GM10248 (cell line): ENCODE data around the gene FAM111A.
"Not testable (repeated sequence)": the region's sequence is repeated elsewhere in the genome, so short reads cannot be mapped to it uniquely, and the experiment has no call there.

ENCODE experiments used
- CTCF ChIA-PET: fragments of 300-600 bp; sonication (Branson Sonifier 250); formaldehyde crosslinking; extraction: SDS; loops from one replicate; lab custom pipeline; 2021; ENCODE audit warnings: antibody characterized with exemption; lab: Yijun Ruan, JAX
- POLR2A ChIA-PET: fragments of 350-650 bp; sonication (Branson Sonifier 250); formaldehyde crosslinking; extraction: SDS; loops from one replicate; lab custom pipeline; 2020; ENCODE audit warnings: antibody characterized with exemption; lab: Yijun Ruan, JAX
- DNase-seq: peaks from one replicate; pipeline ENCODE4 v3.0.0; 2012; ENCODE audit errors: extremely low spot score
- CTCF ChIP-seq: IDR thresholded peaks from 2 replicates; pipeline ENCODE4 v1.5.1; 2012; ENCODE audit warnings: mild to moderate bottlenecking, low read depth; ENCODE audit errors: extremely low read depth, missing control alignments, control extremely low read depth

FAM111A gene

GRCh38 chr11:59106363-59107336 lies 36.0 kb upstream of the FAM111A start, which contains the start of gene FAM111B:
Gene FAM111B (plus strand): TSS chr11:59107237. CDS start chr11:59109626, 2,389 bp downstream.
- CTCF ChIA-PET, result interaction anchor here (0.9 to 6.5 kb wide), 13 partner anchors 7 to 539 kb away, joined by 3 to 48 read pairs (median 4); partner anchors contain the start of genes DTX4 and FAM111A
- POLR2A ChIA-PET, result interaction anchor here (0.6 to 1.6 kb wide), 3 partner anchors 11 to 38 kb away, joined by 3 to 4 read pairs (median 3); no protein-coding TSS in a partner anchor
- TF ChIP-seq CTCF, result peak; percentile 13

GRCh38 chr11:59107721-59108120 lies 34.9 kb upstream of the FAM111A start:
- not testable (repeated sequence) for DNase-seq
- ChIA-PET CTCF (interaction anchor here (0.9 to 6.5 kb wide), 10 partner anchors 8 to 59 kb away, joined by 3 to 48 read pairs (median 4); no protein-coding TSS in a partner anchor), POLR2A (interaction anchor here (1.6 kb wide), 1 partner anchor 37 kb away, joined by 3 read pairs; no protein-coding TSS in a partner anchor)

More at GRCh38 chr11:59106363-59107336, 36.0 kb upstream of the FAM111A start, which contains the start of gene FAM111B:
- DNase-seq, result peak; percentile 83

- ChIA-PET CTCF (no interaction called here), POLR2A (no interaction called here)
- TF ChIP-seq CTCF, result no peak
- DNase-seq, result no peak
Measured at GRCh38 chr11:59112494-59112893, 30.2 kb upstream of the FAM111A start.

GRCh38 chr11:59114344-59114743 lies 28.3 kb upstream of the FAM111A start:
- POLR2A ChIA-PET, result no interaction called here
- CTCF ChIA-PET, result interaction anchor here (0.9 to 1.0 kb wide), 2 partner anchors 13 to 21 kb away, joined by 3 to 4 read pairs; no protein-coding TSS in a partner anchor
- TF ChIP-seq CTCF, result no peak
- DNase-seq, result no peak

GRCh38 chr11:59115553-59115952 lies 27.1 kb upstream of the FAM111A start:
- ChIA-PET CTCF (no interaction called here), POLR2A (no interaction called here)
- DNase-seq, result no peak
- no peak for TF ChIP-seq CTCF

GRCh38 chr11:59117774-59118173 lies 24.9 kb upstream of the FAM111A start:
- ChIA-PET CTCF (no interaction called here), POLR2A (no interaction called here)
- no peak for TF ChIP-seq CTCF
- DNase-seq, result no peak

- POLR2A ChIA-PET, result no interaction called here
- TF ChIP-seq CTCF, result no peak
- DNase-seq, result no peak
- CTCF ChIA-PET, result interaction anchor here (1.8 kb wide), 2 partner anchors 10 to 16 kb away, joined by 4 to 9 read pairs; no protein-coding TSS in a partner anchor
Measured at GRCh38 chr11:59119826-59120225, 22.8 kb upstream of the FAM111A start.
